Measurements from ENCODE around the gene MEIKIN. TPM values are rescaled to one million over a fixed set of nuclear protein-coding genes. Genes with fewer than 3 reads are reported as not detected.

Gene MEIKIN
- total RNA-seq, 1 donor from 2014 or later = not detected

DNA sequence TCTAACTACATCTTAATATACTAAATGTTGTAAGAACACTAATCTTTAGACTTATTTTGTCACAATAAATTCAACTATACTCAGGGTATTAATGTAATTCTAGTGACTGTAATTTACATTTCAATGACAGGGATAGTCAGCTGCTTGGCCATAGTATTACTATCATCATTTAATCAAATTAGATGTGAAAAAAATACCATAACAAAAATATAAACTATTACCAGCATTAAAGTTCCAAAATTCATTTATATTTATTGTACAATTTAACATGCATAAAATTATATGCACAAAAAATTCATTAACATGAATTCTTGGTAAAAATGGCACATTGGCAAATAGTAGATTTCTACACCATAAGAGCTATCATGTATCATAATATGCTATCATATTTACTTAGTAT, 177.6 kb downstream of the MEIKIN start:
- no peak for DNase-seq

DNA sequence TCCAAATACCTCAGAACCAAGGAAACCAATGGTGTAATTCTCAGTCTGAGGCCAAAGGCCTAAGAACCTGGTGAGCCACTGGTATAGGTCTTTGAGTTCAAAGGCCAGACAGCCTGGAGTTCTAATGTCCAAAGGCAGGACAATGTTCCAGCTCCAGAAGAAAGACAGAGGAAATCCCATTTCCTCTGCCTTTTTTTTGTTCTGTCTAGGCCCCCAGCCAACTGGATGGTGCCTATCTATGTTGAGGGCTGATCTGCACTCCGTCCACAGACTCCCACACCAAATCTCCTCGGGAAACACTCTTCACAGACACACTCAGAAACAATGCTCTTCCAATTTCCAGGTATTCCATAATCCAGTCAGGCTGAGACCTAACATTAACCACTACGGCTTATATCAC, 178.8 kb downstream of the MEIKIN start:
- no peak for DNase-seq

GRCh38 chr5:131765261-131765660, 180.2 kb downstream of the MEIKIN start:
- DNase-seq = no peak

DNA sequence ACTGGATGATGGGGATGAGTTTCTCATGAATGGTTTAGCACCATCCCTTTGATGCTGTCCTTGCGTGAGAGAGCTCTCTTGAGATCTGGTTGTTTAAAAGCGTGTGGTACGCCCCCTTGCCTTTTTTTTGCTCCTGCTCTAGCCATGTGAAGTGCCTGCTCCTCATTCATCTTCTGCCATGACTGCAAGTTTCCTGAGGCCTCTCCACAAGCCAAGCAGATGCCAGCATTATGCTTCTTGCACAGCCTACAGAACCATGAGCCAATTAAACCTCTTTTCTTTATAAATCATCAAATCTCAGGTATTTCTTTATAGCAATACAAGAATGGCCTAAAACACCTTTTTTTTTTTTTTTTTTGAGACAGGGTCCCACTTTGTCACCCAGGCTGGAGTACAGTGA, 181.5 kb downstream of the MEIKIN start:
- no peak for DNase-seq

DNA sequence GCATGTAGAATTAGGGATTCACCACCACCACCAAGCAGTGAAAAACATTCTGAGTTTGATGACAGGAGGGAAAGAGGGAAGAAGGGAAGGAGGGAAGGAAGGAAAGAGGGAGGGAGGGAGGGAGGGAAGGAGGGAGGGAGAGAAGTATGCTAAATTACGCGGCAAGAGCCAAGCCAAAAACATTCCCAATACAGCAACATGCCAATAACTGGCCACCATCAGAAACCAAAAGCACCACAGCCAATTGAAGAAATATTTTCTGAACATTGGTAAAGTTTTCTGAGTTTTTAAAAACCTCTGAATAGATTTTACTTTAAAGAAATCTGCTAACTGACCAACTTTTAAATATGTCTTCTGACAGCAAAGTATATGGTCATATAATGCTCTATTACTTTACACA, 184.7 kb downstream of the MEIKIN start:
- no peak for DNase-seq

DNA sequence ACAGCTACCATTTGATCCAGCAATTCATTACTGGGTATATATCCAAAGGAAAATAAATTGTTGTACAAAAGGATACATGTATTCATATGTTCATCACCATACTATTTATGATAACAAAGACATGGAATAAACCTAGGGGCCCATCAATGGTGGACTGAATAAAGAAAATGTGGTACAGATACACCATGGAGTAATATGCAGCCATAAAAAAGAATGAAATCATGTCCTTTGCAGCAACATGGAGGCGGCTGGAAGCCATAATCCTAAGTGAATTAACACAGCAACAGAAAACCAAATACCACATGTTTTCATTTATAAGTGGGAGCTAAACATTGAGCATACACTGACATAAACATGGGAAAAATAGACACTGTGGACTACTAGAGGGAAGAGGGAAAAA, 185.8 kb downstream of the MEIKIN start:
- no peak for DNase-seq

- no peak for DNase-seq
Measured at GRCh38 chr5:131758520-131758900, 187.0 kb downstream of the MEIKIN start.

DNA sequence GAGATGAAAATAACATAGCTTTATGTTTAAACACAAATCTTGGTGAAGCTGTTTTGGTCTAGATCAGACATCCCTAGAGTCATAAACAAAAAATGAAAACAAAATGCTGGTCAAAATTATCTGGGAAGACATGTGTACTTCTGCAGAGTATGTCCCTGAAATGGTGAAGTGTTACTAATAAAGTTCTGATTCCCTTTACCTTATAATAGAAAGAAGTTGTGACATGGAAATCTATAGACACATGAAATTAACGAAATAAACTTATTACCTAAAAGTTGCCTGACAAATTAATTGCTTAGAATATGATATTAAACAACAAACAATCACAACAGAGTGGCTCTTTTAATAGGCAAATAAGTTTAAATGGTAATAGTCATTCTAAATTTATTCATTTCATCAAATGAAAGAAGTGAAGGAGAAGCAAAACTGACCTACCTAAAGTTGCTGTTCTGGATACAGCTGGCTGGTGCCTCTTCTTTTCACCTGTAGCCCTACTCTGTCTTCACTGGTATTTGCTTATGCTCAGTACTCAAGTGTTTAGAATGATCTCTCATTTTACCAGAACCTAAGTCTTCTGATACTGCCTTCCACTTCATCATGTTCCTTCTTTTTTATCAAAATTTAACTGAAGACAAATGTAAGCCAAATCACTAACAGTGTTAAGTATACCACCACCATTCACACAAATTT, 187.5 kb downstream of the MEIKIN start:
- no peak for DNase-seq

Other genes with a start within 250 kb of the MEIKIN start
- 53.7 TPM for gene FNIP1, start 148.6 kb downstream of the MEIKIN start, total RNA-seq
- gene ACSL6, start 66.0 kb upstream of the MEIKIN start, total RNA-seq = 3.7 TPM
- not detected for gene IL3, start 115.0 kb upstream of the MEIKIN start, total RNA-seq
- not detected for gene CSF2, start 128.1 kb upstream of the MEIKIN start, total RNA-seq

Data from skin of body (tissue), 2 donors.